ENCODE data around the gene CDK5RAP3.
"Not testable (repeated sequence)": the region's sequence is repeated elsewhere in the genome, so short reads cannot be mapped to it uniquely, and the experiment has no call there.

CDK5RAP3 gene

GRCh38 chr17:48002266-48002915, 31.5 kb downstream of the CDK5RAP3 start:
- peak; percentile 55 for DNase-seq

DNA sequence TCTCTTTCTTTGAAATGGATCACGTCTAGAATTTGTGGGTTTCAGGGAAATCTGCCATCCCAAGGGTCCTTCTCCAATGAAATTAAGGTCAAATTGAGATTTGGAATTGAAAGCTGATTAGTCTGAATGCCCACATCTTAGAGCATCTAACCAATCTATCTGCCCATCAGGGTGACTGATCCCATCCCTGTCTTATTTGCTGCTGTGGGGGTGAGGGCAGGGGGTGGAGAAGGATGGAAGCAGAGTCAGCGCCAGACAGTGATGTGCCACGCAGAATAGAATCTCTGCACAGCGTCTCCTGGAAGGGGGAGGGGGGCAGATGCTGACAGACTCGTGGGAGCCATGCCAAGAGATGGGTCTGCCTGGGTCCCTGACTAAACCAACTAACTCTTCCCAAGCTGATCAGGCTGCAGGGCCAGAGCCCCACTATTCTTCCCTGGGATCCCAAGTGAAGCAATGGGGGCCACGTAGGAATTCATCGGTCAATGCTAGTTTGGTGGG, 32.1 kb downstream of the CDK5RAP3 start:
- DNase-seq, result no peak

DNA sequence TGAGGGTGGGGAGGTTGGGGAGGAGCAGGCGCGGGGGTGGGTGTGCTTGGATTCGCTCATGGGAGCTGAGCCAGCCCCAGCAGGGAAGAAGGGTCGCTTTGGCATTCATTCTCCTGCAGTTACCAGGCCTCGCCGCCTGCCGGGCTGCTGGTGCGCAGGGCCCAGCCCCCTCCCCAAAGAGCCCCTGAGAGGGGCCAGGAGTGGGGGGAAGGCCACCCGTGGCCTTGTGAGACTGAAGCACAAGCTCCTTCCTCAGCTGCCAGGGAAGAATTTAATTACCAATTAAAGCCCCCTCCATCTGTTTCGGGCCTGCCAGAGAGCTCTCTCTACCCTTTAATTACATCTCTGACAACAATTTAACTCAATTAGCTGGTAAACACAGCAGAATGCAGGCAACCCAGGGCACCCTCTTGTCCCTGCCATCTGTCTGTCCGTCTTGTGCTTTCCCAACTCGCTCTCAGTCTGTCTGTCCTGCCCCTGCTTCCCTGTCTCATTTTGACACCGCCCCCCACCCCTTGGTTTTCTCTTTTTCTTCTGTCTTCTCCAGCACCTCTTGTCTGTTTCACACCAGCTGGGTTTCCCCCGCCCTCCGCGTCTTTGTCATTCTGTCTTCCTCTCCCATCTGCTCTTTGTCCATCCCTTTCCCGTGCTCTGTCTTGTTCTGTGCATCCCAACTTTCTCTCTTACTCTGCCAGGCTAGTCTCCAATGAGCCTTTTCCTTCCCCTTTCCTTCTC, 32.7 kb downstream of the CDK5RAP3 start:
- DNase-seq, result no peak

DNA sequence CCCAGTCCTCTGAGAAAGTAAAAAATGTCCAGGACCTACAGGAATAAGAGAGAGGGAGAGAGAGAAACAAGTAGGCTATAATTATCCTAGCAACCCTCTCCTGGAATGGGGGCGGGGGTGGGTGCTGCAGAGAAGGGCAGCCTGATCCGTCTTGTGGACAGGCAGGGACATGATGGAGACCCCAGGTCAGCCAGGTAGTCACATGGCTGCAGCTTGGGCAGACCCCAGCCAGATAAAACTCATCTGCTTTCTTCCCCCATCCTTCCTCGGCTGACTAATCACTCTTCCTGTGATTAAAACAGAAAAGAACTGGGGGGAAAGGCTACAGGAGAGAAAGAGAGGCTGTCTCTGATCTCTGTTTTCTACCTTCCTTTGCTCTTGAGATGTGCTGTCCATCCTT, 34.1 kb downstream of the CDK5RAP3 start:
- no peak for DNase-seq

DNA sequence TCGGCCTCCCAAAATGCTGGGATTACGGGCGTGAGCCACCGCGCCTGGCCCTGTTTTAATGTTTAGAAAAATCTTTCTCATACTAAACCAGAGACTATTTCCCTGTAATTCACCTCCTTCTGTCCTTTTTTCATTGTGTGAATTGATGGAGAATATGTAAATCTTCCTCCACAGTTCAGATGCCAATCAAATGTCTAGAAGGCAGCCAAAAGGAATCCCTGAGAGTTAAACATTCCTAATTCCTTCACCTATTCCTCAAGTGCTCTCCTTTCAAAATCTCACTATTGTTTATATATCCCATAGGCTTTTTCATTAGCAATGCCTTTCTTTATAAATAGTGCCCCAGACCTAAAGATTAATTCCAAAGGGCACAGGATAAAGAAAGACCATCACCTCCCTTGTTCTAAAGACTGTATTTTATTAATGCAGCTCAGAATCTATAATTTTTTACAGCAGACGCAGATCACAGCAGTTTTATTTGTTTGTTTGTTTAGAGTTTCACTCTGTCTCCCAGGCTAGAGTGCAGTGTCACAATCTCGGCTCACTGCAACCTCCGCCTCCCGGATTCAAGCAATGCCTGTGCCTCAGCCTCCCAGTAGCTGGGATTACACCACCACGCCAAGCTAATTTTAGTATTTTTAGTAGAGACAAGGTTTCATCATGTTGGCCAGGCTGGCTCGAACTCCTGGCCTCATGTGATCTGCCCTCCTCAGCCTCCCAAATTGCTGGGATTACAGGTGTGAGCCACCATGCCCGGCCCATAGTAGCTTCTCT, 36.2 kb downstream of the CDK5RAP3 start:
- DNase-seq, result no peak

DNA sequence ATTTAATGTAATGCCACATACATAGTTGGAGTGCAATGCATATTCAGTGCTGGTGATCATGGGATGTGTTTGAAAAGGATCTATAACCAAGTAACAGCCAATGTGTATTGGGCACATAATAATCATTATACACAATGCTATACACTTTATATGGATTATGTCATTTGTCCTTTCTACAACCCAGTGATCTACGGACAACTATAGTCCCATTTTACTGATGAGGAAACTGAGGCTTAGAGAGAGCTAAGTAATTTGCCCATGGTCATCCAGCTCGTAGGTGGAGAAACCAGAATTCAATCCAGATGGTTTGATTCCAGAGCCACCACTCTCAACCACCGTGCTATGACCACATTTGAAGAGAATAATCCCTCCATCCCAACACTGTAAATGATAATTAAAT, 39.3 kb downstream of the CDK5RAP3 start:
- DNase-seq, result no peak

DNA sequence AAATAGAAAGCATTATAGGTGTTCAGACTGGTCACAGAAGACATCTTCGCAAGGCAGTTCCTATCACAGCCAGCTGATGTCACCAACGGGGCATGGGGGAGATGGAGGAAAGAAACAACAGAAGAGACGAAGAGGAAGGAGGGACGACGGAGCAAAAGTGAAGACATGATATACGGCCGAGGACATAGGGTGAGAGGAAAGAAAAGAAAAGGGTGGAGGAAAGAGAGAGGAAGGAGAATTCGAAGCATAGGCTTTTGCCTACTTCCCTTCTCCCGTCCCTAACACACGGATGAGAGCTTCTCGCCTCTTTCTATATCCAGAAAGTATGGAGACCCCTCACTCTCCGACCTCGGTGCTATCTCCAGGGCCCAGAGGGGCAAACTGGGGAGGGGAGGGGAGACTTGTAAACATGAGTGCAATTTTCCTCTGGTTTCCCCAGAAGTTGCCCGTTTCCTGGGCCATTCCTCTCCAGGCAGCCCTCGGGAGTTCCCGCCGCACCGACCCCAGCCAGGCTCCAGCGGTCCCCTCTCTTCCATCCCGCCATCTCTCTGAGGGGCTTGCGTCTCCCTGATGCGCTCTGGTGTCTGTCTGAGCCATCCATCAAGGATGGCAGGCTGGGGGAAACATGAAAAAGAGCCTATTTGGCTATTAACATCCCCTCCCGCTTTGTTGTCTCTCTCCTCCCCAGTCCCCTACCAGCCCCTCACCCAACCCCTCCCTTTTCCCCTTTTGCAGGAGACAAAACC, 40.7 kb downstream of the CDK5RAP3 start:
- DNase-seq, result peak; percentile 15

GRCh38 chr17:48012151-48012520, 41.2 kb downstream of the CDK5RAP3 start:
- DNase-seq, result no peak

DNA sequence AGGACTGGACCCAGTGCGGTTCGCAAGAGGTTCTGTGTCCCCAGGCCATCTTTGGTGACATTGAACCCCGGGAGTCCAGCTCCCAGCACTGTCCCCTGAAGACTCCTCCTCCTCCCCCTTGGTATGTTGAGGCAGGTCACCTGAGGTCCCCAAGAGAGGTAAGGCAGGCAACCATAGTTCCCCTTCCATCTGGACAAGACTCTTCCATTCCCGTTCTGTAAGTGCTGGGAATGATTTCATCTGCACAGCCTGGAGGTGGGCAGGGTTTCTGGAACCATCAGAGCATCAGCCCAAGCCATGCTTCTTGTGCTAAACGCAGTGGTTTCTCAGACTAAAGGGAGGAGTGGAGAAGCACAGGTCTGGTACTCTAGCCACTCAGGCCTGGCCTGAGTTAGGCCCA, 41.7 kb downstream of the CDK5RAP3 start:
- no peak for DNase-seq

DNA sequence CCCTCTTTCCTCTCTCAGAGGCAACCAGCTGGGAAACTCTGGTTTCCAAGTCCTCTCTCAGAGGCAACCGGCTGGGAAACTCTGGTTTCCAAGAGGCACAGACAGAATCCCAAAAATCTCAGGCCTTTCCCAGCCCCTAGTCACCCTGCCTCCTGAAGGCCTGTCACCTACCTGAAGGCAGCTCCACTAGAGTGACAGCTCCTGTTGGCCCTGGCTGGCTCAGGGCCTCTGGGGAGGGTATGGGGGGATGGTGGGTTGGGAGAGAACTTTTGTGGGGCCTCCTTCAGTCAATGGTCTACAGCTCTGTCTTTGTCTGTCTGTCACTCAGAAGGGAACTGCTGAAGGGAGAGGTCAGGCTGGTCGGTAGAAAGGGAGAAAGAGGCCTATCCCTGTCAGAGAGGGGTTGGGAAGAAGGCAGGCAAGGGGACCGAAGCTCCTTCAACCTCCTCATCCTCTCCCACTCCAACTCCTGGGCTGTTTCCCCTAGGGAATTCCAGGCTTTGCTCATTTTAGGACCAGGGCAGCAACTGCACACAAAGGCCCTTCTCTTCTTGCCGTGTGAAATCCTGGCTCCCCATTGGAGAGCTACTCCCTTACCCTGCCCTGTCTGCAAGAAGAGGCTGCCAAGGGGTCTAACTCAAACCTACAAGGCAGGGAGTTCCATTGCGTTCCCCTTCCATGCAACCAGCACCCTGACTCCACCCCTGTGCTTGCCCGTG, 43.1 kb downstream of the CDK5RAP3 start:
- DNase-seq, result no peak

DNA sequence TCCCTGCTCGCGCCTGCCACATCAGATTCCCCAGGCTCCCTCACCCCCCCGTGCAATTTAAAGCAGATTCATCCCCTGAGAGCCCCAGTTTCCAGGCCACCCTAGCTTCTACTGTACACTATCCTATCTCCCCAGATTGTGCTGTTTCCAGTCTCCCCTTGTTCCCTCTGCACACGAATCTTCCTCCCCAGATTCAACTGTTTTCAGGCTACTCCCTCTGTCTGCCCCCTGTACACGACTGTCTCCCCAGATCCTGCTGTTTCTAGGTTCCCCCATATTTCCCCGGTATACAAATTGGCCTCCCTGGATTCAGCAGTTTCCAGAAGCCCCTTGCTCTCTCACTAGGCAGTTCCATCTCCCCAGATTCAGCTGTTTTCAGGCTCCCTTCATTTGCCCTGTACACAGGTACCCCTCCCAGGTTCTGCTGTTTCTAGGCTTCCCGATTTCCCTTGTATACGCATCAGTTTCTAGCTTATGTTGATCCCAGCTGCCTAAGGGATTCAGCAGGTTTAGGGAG, 43.7 kb downstream of the CDK5RAP3 start:
- DNase-seq, result no peak

DNA sequence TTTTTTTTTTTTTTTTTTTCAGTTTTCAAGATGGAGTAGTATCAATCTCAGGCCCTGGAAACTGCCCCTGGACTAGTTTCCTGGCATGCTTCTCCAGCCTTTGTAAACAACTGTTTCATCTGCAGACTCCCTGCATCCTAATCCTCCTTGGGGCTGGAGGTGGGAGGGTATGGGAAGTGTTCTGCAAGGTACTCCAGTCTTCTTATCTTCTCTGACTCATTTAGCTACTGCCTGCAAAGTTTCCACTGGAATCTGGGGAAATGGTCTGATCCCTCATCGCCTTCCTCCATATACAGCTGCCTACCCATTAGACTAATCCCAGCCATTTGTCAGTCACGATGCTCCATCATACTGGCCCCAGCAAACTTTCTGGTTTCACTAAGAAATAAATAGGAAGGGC, 45.2 kb downstream of the CDK5RAP3 start:
- DNase-seq, result no peak

GRCh38 chr17:48017817-48018158, 46.9 kb downstream of the CDK5RAP3 start:
- DNase-seq, result not testable (repeated sequence)

- DNase-seq, result no peak
These were observed 51.0 kb downstream of the CDK5RAP3 start for GRCh38 chr17:48021934-48022333.

GRCh38 chr17:48022901-48023300, 52.0 kb downstream of the CDK5RAP3 start:
- no peak for DNase-seq

DNA sequence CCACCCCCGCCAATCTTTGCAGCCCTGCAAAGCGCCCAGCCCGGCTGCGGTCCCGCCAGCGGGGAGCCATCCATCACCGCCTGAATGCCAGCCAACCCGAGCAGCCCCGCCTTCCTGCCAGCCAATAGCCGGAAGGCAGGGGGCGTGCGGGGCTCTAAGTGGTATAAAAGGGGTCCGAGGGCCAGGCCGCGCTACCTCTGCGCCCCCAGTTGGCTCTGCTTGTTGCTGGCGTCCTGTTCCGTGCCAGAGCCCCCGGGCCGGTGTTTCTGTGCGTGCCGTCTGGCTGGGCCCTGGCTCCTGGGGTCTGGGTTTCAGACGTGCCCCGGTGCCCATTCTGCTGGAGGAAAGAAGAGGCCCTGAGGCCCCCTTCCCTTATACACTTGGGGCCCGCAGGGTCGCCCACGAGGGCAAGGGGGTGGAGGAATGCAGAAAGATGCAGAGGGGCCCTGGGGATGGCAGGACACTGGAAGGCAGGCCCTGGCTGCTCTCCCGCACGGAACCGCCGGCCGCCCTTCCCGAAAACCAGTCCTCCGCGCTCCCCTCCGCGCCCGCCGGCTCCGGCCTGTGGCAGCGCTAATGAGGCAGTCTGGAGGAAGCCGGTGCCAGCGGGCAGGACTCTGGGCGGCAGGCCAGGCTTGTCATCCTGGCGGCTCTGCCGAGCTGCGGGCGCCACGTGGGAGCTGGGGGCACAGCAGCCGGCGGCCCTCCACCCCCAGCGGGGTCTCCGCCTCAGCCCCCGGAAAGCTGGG, 52.7 kb downstream of the CDK5RAP3 start:
- peak; percentile 77 for DNase-seq

DNA sequence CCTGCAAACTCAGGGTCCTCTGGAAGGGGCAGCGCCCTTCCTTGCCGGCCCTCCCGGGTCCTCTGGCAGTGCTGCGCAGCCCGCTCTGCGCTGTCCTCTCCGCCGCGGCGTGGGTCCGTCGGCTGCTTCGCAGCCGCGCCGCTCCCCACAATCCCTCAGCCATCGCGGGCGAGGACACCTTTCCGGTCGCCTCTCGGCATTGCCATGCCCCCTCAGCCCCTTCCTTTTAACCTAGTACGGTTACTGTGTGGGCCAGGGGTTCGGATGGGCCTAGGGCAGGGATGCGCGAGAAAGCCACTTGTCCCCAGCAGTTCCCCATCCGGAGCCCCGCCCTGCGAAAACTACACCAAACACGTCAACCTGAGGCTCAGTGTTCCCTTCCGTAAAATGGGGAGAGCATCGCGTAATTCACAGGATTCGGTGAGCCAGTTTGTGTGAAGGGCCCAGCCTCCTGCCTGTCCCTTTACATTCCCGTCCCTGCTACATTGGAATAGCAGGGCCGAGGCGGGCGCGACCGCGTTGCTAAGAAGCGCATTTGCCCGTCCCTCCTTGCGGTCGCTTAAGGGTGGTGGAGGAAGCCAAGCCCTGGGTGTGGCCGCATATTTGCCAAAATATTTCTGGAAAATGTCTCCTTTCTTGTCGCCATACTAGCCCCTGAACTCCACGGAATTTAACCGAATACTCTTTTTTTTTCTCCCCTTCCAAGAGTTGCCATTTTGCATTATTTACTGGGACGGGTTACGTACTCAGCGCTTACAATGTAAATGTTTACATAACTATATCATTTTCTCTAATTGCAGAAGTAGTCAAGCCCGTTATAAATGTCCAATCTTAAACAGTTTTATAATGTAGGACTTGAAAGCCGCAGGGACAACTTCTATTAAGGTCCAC, 53.5 kb downstream of the CDK5RAP3 start:
- no peak for DNase-seq

DNA sequence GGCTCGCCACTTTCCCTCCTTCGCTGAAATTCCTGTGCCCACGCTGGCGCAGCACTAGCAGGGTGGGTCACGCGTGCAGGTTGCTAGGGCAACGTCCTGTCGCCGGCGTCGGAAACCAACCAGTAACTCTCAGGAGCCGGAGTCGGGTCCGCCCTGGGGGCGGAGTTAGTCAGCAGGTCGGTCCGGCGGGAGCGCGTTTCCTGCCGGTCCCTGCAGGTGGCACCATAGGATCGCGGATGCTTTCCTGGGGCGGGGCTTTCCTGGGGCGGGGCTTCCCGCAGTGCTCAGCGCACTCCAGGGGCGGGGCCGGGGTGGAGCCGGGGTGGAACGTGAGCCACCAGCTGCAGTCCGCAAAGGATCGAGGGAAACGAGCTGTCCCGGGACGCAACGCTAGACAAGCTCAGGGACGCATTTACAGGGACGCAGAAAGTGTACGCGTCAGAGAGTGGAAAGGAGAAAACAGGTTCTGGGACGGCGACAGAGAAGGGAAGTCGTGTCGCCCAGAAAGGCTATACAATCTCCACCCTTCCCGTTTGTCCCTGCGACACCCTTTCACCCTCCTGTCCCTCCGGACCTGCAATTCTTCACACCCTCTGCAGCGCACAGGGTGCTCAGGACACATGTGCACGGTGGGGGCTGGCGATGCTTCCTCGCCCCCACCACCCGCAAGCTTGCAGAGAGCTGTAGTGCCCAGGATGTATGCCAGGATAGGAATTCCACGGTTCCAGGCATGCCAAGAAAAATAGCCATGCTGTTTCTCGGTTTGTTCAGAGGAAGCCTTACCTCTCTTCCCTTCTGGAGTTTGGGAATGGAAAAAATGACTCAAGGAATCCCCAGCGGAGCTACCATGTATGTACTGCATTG, 54.4 kb downstream of the CDK5RAP3 start:
- peak; percentile 97 for DNase-seq

DNA sequence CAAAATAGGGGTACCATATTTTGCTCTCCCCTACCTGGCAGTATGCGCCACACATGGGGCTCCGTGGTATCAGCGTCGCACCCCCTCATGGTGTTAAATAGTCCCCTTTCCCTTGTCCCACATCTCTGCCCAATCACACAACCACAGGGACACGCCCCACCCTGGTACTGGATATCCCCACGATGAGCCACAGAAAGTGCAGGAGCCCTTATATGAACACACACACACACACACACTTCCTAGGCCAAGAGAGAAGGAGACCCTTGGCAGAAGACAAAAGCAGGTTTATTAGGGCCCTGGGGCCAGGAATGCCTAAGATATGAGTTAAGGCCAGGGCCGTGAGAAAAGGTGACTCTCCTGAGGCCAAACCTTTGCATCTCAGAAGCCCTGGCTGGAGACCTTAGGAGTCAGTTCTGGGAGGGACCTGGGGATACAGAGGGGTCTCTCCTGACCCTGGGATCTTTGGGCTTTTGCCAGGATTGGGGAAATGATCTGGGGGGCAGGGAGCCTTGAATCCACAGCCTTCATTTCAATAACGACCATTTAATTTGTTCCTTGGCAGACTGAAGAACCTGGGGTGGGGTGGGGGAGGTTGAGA, 55.1 kb downstream of the CDK5RAP3 start:
- DNase-seq, result peak; percentile 53

Data from T1000 (cell line).